Activated T-cell treated with anti-CD3 and anti-CD28 coated beads, Interleukin-2, amount 50 U/mL, for 48 hours (primary cell): ENCODE results near the gene IQCM.

Experiments used
- DNase-seq, 2 experiments: peaks; one replicate each; pipeline ENCODE4 v3.0.0-alpha.2; 2020

Gene IQCM, protein sequence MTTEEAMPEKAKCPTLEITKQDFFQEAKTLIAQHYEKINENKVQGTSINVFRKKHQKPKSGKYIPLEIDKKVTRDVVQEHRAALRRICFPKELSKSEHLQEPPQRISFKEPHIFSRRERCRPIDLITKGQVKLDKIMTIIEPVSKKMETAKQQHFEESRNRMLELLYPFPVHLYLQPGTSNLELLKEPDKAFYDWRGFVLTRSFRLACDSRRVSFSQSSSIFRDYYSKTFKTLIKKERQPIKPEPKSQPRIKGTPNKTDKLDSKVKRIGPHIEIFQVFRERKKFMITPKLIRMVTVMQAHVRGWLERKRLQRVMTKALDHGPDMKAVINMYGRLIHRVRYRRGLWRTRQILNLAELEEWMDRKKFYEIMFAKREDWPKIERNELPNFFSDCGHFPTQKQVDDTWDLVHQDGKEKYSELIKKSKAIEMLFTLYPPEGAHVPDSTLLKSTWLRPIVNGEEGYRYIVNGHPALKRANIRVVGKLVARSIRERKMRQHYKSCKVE

DNA sequence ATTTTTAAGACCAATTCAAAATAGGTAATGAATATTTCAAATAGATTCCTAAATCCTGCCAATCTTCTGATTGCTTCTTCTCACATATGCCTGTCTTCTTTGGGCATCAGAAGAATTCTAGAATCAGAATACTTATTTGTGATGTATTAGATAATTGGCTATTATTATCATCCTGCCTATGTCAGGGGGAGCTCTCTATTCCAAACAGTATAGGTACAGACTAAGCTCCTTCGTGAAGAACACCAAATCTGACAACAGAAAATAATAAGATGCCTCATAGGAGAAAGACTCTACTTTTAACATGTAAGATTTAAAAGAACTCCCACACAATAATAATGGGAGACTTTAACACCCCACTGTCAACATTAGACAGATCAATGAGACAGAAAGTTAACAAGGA is at the start of gene IQCM:
TSS of gene IQCM (minus strand) at position 101 of the 400 bp plus-strand sequence. CDS start 73,152 bp downstream, outside the sequence.
- DNase-seq: no peak

GRCh38 chr4:149857446-149857845 is 41.8 kb upstream of the IQCM start:
- DNase-seq: no peak

GRCh38 chr4:149845743-149846142 is 30.1 kb upstream of the IQCM start:
- no peak for DNase-seq

- DNase-seq: no peak
Observed at GRCh38 chr4:149841686-149842085, 26.0 kb upstream of the IQCM start.

GRCh38 chr4:149838036-149838435 is 22.4 kb upstream of the IQCM start:
- DNase-seq: no peak

DNA sequence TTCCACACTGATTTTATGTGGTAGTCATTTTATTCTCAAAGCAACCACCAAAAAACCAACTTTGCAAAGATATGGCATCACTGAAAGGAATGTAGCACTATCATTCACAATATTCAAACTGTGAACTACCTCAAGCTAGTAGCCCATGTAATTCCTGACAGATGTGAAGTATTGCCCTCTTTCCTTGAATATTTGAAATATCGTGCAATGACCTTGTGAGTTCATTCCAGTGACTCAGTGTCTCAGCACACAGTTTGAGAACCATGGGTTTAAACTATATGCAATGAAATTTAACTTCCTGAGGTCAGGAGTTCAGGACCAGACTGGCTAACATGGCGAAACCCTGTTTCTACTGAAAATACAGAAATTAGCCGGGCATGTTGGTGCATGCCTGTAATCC is 20.9 kb upstream of the IQCM start:
- no peak for DNase-seq

DNA sequence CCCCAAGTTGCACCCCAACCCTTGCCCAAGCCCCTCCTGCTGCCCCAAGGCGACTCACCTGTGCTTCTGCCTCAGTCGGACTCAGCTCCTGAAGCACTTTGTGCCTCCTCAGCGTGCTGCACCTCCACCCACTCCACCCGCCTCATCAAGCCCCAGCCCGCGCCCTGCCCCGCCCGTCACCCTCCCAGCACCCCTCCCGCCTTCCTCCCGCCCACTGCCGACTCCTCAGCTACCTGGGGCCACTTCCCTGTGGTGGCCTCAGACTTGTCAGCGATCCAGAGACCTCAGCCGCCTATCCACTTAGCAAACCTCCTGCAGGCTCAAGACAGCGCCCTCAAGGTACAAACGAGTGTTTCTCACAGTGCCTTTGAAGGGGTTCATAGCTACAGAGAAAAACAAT is 19.6 kb upstream of the IQCM start:
- DNase-seq: no peak

GRCh38 chr4:149831656-149832208 is 16.1 kb upstream of the IQCM start:
- no peak for DNase-seq

GRCh38 chr4:149830823-149831222 is 15.2 kb upstream of the IQCM start:
- no peak for DNase-seq

- no peak for DNase-seq
Observed at GRCh38 chr4:149825336-149825735, 9.7 kb upstream of the IQCM start.

GRCh38 chr4:149823769-149824221 is 8.2 kb upstream of the IQCM start:
- DNase-seq: no peak

DNA sequence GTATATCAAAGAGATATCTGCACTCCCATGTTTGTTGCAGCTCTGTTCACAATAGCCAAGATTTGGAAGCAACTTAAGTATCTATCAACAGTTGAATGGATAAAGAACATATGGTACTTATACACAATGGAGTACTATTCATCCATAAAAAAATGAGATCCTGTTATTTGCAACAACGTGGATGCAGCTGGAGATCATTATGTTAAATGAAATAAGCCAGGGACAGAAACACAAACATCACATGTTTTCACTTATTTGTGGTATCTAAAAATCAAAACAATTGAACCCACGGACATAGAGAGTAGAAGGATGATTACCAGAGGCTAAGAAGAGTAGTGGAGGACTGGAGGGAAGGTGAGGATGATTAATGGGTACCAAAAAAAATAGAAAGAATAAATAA is 14.2 kb downstream of the IQCM start:
- no peak for DNase-seq

DNA sequence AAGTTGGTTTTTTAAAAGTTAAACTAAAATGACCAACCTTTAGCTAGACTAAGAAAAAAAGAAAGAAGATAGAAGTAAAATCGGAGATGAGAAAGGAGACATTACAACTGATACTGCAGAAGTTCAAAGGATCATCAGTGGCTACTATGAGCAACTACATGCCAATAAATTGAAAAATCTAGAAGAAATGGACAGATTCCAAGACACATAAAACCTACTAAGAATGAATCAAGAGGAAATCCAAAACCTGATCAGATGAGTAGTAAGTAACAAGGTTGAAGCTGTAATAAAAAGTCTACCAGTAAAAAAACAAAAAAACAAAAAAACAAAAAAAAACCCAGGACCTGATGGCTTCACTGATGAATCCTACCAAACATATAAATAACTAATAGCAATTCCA is 16.1 kb downstream of the IQCM start:
- no peak for DNase-seq

GRCh38 chr4:149796381-149796780 is 19.3 kb downstream of the IQCM start:
- no peak for DNase-seq

DNA sequence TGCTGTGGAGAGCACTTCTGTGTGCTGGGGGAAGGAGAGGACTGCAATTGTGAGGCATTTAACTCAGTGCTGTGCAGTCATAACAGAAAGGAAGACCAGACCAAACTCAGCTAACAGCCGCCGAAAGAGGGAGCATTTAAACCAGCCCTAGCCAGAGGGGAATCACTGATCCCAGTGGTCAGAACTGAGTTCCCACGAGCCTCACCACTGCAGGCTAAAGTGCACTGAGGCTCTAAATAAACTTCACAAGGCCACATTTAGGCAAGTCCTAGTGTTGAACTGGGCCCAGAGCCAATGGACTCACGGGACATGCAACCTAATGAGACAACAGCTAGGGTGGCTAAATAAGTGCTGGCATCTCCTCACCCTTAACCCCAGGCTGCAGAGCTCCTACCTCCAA is 20.4 kb downstream of the IQCM start:
- no peak for DNase-seq

- DNase-seq: no peak
Observed at GRCh38 chr4:149794352-149794751, 21.3 kb downstream of the IQCM start.

GRCh38 chr4:149793459-149793858 is 22.2 kb downstream of the IQCM start:
- DNase-seq: no peak

GRCh38 chr4:149791851-149792250 is 23.8 kb downstream of the IQCM start:
- no peak for DNase-seq

DNA sequence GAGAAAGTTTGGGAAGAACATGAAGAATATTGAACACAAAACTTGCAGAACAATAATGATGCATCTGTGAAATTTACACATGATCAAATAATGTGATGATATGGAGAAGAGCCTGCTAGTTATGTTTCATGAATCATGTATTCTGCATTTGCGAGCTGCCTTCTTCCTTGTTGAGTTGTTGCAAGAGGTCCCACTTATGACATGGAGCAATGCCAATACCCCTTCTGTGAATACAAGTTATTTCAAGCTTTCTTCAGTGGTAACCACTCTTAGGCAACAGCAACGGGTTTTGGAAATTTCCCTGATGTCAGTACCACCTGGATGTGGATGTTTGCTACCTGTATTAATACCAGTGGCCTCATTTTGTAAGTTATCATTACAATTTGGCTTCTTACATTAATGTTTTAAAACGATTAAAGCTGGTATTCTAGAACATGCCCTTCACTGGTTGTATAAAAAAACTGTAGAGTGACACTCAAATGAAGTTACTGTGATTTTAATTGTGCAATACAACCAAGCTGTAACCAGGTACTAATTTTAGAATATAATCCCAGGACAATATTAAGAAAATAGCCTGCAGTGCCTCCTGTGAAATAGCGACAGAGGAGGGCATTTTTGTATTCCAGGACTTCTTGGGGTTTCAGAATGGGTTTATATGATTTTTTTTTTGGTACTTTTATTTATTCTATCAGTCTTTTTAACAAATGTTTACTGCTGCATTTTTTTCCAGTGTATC is 25.3 kb downstream of the IQCM start:
- DNase-seq: no peak

- DNase-seq: no peak
Observed at GRCh38 chr4:149788300-149788699, 27.3 kb downstream of the IQCM start.

- no peak for DNase-seq
Observed at GRCh38 chr4:149785696-149786431, 29.8 kb downstream of the IQCM start.

GRCh38 chr4:149784018-149784417 is 31.6 kb downstream of the IQCM start:
- no peak for DNase-seq

- no peak for DNase-seq
Observed at GRCh38 chr4:149781150-149781549, 34.5 kb downstream of the IQCM start.
